ENCODE data around the gene ARL8A. TPM values are rescaled to one million over a fixed set of nuclear protein-coding genes. Genes with fewer than 3 reads are reported as not detected.

The ARL8A gene
- total and polyA plus RNA-seq, 2 of the 4 experiments (the other 2 are of a cell fraction) = 18.1 to 30.7 TPM

- no peak for TF ChIP-seq FOS (IDR thresholded peaks at IDR 0.05; ENCODE audit: low read depth, low read length)
Observed at GRCh38 chr1:202193614-202194327, 49.2 kb upstream of the ARL8A start, which contains the start of gene LGR6 (continued).

DNA sequence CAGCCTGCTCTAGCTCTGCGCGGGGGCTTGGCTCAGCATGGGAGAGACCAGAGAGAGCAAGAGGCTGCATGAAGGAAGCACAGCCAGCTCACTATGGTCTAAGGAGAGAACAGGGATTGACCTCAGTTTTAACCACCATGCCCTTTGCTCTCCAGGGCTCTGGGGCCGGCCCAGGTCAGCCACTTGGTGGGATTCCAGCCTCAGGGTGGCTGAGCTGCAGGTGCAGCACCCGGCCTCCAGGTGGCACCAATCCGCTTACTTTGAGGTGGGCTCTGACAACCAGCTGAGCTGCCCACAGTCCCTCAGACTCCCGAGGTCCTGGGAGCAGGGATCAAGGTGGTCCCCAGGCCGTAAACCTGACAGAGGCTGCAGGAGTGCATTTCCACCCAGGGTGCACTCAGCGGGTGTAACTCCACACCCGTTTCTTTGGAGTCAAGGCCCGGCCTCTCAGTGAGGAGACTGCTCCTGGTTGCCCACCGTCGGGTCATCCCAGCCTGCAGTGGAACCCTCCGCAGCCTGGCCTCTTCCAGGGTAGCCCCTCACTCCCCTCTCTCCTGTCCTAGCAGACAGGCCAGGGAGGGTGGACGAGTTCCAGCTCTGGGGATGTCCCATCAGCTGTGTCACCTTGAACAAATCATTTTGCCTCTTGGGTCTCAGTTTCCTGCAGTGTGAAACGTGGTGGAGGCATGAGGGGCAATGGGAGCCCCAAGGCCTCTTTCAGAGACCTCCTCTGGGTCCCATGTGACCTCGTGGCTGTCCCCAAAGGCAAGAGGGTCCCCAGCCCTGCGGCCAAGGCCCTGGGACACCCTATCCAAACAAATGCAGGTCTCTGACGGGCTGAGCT, 48.5 kb upstream of the ARL8A start:
- Histone ChIP-seq H3K4me1 (ENCODE audit: control insufficient read depth, insufficient read depth, low read length) (no peaks in the 10 kb centered on the region), H3K9me3 (ENCODE audit: control insufficient read depth, insufficient read depth, low read length) (no peaks in the 10 kb centered on the region), H2AK5ac (ENCODE audit: low read depth, low read length) (no peak overlapping the region), H3K4me3 (ENCODE audit: insufficient read depth, low read depth, low read length) (no peak overlapping the region), H2BK5ac (ENCODE audit: low read depth, low read length, poor library complexity, severe bottlenecking) (no peak overlapping the region), H4K5ac (ENCODE audit: low read depth, low read length) (no peak overlapping the region), H3K4ac (ENCODE audit: low read depth, low read length) (no peak overlapping the region), H2AK9ac (replicated peaks; ENCODE audit: low read depth, low read length, poor library complexity) (peak overlapping the region; percentile 68), H2AFZ (replicated peaks; ENCODE audit: low read length, poor library complexity) (no peak overlapping the region), H3K56ac (ENCODE audit: extremely low read depth, insufficient read depth, low read length) (no peak overlapping the region), H2BK120ac (ENCODE audit: low read depth, low read length) (no peak overlapping the region), H2BK20ac (ENCODE audit: low read depth, low read length) (no peak overlapping the region), H4K8ac (ENCODE audit: low read depth in 2 of 2, low read length in 2 of 2) (no peak overlapping the region), H3K23ac (ENCODE audit: low read depth, low read length) (no peak overlapping the region), H3K27ac (ENCODE audit: insufficient read depth, low read length) (no peak overlapping the region), H3K27me3 (ENCODE audit: control insufficient read depth, insufficient read depth, low read length) (peaks cover 56% of the 10 kb centered on the region), H3K4me2 (ENCODE audit: low read depth, low read length) (no peak overlapping the region), H2BK15ac (ENCODE audit: low read depth, low read length) (no peak overlapping the region), H4K91ac (ENCODE audit: insufficient read depth, low read depth, low read length) (no peak overlapping the region), H3K79me1 (ENCODE audit: low read depth in 1 of 2, low read length in 2 of 2) (no peaks in the 10 kb centered on the region), H3K18ac (ENCODE audit: low read depth, low read length) (no peak overlapping the region), H4K20me1 (ENCODE audit: insufficient read depth, low read length) (peaks cover 3% of the 10 kb centered on the region; the same call in 1 of the 2 replicates), H3K36me3 (ENCODE audit: control insufficient read depth, insufficient read depth, low read length) (no peaks in the 10 kb centered on the region), H3K9me1 (ENCODE audit: insufficient read depth, low read length) (no peaks in the 10 kb centered on the region), H3K14ac (replicated peaks; ENCODE audit: low read depth, low read length) (no peak overlapping the region), H3K9ac (ENCODE audit: low read depth, low read length) (no peak overlapping the region)
- ATAC-seq (ENCODE audit: low read depth) = peak; percentile 85
- WGBS, 2 experiments (ENCODE audit: extremely low coverage in 2 of 2, insufficient read length in 1 of 2) = 17% methylated on average over 6 of the region's 18 CpGs; no CpG with 5 or more reads in 1 of the 2 experiments
- ChIA-PET POLR2A (ENCODE audit: unreplicated experiment) (no interaction called here), CTCF (interaction anchor here (0.5 to 2.3 kb wide), 10 partner anchors 10 to 138 kb away, joined by 3 to 18 read pairs (median 4); no protein-coding TSS in a partner anchor)
- DNase-seq = peak; percentile 35
- no TSS peak for BruUV-seq (replicated peaks)
- in situ Hi-C loops (cut with MboI; ENCODE audit: low sequenced_read_pairs) = no loop called here
- intact Hi-C loops (cut with micrococcal nuclease) = loop anchor here (1.0 to 2.0 kb wide), 2 partner anchors 122 to 526 kb away; no protein-coding TSS in a partner anchor
- dilution Hi-C loops (cut with HindIII; ENCODE audit: low sequenced_read_pairs, unreplicated experiment) = no loop called here
- TF ChIP-seq FOS (IDR thresholded peaks at IDR 0.05; ENCODE audit: low read depth, low read length) (no peak), MAZ (IDR thresholded peaks at IDR 0.05; ENCODE audit: borderline replicate concordance, low read depth, low read length) (no peak), POLR2A (IDR thresholded peaks at IDR 0.05; ENCODE audit: low read depth, low read length) (no peak), RCOR1 (IDR thresholded peaks at IDR 0.05; ENCODE audit: insufficient replicate concordance, low read length) (no peak), SMC3 (IDR thresholded peaks at IDR 0.05; ENCODE audit: low read depth, low read length) (peak; percentile 86), BHLHE40 (IDR thresholded peaks at IDR 0.05; ENCODE audit: low read depth, low read length) (no peak), MXI1 (IDR thresholded peaks at IDR 0.05; ENCODE audit: borderline replicate concordance, low read depth, low read length) (no peak), RFX5 (IDR thresholded peaks at IDR 0.05; ENCODE audit: low read depth, low read length) (no peak), NFE2L2 (IDR thresholded peaks at IDR 0.05; ENCODE audit: low read depth, low read length) (no peak), RAD21 (IDR thresholded peaks at IDR 0.05; ENCODE audit: low read length) (peak; percentile 79), CHD1 (IDR thresholded peaks at IDR 0.05; ENCODE audit: low read depth, low read length) (no peak)
- TF ChIP-seq, protein P1, sequence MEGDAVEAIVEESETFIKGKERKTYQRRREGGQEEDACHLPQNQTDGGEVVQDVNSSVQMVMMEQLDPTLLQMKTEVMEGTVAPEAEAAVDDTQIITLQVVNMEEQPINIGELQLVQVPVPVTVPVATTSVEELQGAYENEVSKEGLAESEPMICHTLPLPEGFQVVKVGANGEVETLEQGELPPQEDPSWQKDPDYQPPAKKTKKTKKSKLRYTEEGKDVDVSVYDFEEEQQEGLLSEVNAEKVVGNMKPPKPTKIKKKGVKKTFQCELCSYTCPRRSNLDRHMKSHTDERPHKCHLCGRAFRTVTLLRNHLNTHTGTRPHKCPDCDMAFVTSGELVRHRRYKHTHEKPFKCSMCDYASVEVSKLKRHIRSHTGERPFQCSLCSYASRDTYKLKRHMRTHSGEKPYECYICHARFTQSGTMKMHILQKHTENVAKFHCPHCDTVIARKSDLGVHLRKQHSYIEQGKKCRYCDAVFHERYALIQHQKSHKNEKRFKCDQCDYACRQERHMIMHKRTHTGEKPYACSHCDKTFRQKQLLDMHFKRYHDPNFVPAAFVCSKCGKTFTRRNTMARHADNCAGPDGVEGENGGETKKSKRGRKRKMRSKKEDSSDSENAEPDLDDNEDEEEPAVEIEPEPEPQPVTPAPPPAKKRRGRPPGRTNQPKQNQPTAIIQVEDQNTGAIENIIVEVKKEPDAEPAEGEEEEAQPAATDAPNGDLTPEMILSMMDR (conservative IDR thresholded peaks at IDR 0.05; ENCODE audit: low read depth, low read length) = peak; percentile 81

Data from IMR-90 (cell line).